ENCODE data around the gene MYL3.

GRCh38 chr3:46854555-46854991 lies 8.7 kb downstream of the MYL3 start:
- TF ChIP-seq EZH2 (IDR thresholded peaks at IDR 0.05; ENCODE audit: borderline replicate concordance, insufficient read depth, low read depth, low read length, poor library complexity, severe bottlenecking) (no peak), CTCF (IDR thresholded peaks at IDR 0.05) (no peak)
